ENCODE results near the gene BTBD9.

DNA sequence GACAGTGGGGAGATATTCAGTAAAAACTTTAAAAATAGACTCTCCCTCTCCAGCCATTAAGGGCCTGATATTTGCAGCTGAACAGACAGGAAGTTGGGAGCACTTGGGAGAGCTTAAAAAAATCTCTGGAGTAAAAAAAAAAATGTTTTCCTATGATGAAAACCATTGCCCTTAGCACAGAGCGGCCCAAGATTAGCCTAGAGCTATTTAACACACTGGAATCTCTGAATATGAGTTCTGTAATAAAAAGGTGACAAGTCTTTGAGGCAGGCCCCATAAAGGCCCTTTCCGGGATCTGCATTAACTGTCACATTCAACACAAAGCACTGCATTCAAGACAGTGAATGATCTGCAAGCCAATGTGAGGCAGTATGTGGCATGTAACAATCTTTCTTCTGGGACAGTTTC lies 426.5 kb downstream of the BTBD9 start:
- TF ChIP-seq, protein P1, sequence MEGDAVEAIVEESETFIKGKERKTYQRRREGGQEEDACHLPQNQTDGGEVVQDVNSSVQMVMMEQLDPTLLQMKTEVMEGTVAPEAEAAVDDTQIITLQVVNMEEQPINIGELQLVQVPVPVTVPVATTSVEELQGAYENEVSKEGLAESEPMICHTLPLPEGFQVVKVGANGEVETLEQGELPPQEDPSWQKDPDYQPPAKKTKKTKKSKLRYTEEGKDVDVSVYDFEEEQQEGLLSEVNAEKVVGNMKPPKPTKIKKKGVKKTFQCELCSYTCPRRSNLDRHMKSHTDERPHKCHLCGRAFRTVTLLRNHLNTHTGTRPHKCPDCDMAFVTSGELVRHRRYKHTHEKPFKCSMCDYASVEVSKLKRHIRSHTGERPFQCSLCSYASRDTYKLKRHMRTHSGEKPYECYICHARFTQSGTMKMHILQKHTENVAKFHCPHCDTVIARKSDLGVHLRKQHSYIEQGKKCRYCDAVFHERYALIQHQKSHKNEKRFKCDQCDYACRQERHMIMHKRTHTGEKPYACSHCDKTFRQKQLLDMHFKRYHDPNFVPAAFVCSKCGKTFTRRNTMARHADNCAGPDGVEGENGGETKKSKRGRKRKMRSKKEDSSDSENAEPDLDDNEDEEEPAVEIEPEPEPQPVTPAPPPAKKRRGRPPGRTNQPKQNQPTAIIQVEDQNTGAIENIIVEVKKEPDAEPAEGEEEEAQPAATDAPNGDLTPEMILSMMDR (IDR thresholded peaks at IDR 0.05; ENCODE audit: borderline replicate concordance, extremely low read depth, low read length, poor library complexity, severe bottlenecking): no peak
- no peak for TF ChIP-seq EZH2 (IDR thresholded peaks at IDR 0.05; ENCODE audit: borderline replicate concordance, low read depth, low read length, severe bottlenecking)

All from DND-41 (cell line).